Effector memory CD8-positive, alpha-beta T cell (primary cell): Measurements from ENCODE around the gene NEU2.

Source experiments
- ATAC-seq: fragments of 150-1000 bp; cut with Tn5 transposase; replicated peaks from 2 replicates; pipeline ENCODE4 v1.10.0; 2021; ENCODE audit warnings: mild to moderate bottlenecking, moderate library complexity
- DNase-seq, 3 experiments: peaks; one replicate each; pipeline ENCODE4 v3.0.0; 2021
- H3K27ac Mint-ChIP-seq, 2 donors: one replicate each; pipeline ENCODE4 v1.8.0; 2022; ENCODE audit warnings: mild to moderate bottlenecking in 2 of 2, mixed read lengths in 2 of 2, moderate library complexity in 2 of 2
- H3K27me3 Mint-ChIP-seq, 2 donors: one replicate each; pipeline ENCODE4 v1.8.0; 2022; ENCODE audit warnings: mixed read lengths in 2 of 2
- H3K36me3 Mint-ChIP-seq: one replicate; pipeline ENCODE4 v1.8.0; 2022; ENCODE audit warnings: mild to moderate bottlenecking, moderate library complexity, mixed read lengths; ENCODE audit not compliant: insufficient read depth
- H3K4me1 Mint-ChIP-seq, 2 donors: one replicate each; pipeline ENCODE4 v1.8.0; 2022; ENCODE audit warnings: low read depth in 2 of 2, mixed read lengths in 2 of 2
- H3K4me3 Mint-ChIP-seq, 2 donors: one replicate each; pipeline ENCODE4 v1.8.0; 2022; ENCODE audit warnings: mild to moderate bottlenecking in 2 of 2, mixed read lengths in 2 of 2, moderate library complexity in 2 of 2
- H3K9me3 Mint-ChIP-seq, 2 donors: one replicate each; pipeline ENCODE4 v1.8.0; 2022; ENCODE audit warnings: mixed read lengths in 2 of 2

The NEU2 gene

DNA sequence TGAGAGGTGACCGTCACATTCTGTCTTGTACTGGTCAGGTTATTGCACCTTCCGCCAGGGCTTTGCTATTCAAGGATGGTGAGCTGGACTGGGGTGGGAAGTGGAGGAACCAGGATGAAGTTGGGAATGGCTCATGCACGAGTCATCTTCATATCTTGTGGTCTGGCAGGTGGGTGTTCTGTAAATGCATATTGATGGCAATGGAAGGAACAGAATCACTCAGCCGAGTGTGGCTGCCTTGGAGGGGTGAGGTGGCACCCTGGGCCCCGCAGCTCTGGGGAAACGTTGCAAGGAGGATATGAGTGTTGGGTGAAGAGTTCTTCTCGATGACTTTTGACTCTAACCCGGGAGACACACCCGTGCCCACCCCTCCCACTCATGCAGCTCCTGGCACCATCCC is 1.2 kb downstream of the NEU2 start:
- ATAC-seq, result no peak
- Mint-ChIP-seq H3K9me3 (no peaks in the 10 kb centered on the region), H3K27me3 (no peaks in the 10 kb centered on the region), H3K4me1 (no peaks in the 10 kb centered on the region), H3K4me3 (no peak overlapping the region), H3K27ac (no peak overlapping the region), H3K36me3 (no peaks in the 10 kb centered on the region)
- DNase-seq, result no peak

DNA sequence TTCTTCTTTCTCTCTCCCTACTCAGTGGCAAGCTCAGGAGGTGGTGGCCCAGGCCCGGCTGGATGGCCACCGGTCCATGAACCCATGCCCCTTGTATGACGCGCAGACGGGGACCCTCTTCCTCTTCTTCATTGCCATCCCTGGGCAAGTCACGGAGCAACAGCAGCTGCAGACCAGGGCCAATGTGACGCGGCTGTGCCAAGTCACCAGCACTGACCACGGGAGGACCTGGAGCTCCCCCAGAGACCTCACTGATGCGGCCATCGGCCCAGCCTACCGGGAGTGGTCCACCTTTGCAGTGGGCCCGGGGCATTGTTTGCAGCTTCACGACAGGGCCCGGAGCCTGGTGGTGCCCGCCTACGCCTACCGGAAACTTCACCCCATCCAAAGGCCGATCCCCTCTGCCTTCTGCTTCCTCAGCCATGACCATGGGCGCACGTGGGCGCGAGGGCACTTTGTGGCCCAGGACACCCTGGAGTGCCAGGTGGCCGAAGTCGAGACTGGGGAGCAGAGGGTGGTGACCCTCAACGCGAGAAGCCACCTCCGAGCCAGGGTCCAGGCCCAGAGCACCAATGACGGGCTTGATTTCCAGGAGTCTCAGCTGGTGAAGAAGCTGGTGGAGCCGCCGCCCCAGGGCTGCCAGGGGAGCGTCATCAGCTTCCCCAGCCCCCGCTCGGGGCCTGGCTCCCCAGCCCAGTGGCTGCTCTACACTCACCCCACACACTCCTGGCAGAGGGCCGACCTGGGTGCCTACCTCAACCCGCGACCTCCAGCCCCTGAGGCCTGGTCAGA is 1.8 kb downstream of the NEU2 start:
- Mint-ChIP-seq H3K4me1 (no peaks in the 10 kb centered on the region), H3K27me3 (no peaks in the 10 kb centered on the region), H3K9me3 (no peaks in the 10 kb centered on the region), H3K4me3 (no peak overlapping the region), H3K36me3 (no peaks in the 10 kb centered on the region), H3K27ac (no peak overlapping the region)
- ATAC-seq (no peak), DNase-seq (no peak)

DNA sequence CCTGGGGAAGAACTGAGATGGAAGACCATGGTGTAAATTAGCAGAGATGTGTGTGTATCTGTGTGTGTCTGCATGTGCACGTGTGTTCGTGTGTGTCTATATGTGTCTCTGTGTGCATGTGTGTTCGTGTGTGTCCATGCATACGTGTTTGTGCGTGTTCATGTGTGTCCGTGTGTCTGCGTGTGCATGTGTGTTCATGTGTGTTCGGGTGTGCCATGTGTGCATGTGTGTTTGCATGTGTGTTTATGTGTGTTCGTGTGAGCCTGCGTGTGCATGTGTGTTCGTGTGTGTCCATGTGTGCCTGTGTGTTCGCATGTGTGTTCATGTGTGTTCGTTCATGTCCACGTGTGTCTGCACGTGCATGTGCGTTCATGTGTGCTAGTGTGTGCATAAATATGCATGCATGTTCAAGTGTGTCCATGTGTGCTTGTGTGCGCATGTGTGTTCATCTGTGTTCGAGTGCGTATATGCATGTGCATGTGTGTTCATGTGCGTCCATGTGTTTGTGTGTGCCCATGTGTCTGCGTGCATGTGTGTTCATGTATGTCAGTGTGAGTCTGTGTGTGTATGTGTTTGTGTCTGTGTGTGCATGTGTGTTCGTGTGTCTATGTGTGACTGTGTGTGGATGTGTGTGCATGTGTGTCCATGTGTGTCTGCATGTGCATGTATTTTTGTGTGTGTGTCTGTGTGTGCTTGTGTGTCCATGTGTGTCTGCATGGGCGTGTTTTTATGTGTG is 3.1 kb downstream of the NEU2 start:
- Mint-ChIP-seq H3K4me3 (no peak overlapping the region), H3K36me3 (no peaks in the 10 kb centered on the region), H3K27me3 (peaks cover 7 to 10% of the 10 kb centered on the region in 2 donors), H3K4me1 (no peaks in the 10 kb centered on the region), H3K27ac (no peak overlapping the region), H3K9me3 (no peaks in the 10 kb centered on the region)
- ATAC-seq (no peak), DNase-seq (no peak)

DNA sequence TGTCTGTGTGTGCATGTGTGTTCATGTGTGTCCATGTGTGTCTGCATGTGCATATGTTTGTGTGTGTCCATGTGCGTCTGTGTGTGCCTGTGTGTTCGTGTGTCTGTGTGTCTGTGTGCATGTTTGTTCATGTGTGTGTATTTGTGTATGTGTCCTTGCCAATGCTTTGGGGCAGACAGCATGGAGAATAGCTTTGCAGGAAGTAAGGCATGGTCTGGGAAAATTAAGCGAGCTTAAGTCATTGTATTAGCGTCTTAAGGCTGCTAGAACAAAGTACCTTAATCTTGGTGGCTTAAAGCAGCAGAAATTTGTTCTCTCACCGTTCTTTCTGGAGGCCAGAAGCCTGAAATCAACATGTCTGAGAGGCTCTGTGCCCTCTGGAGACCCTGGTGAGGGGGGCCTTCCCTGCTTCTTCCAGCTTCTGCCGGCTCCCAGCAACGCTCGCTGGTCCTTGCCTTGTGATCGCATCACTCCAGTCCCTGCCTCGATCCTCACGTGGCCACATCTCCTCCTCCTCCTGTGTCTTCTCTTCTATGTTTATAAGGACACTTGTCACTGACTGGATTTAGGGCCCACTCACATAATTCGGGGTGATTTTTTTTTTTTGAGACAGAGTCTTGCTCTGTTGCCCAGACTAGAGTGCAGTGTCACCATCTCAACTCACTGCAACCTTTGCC is 3.8 kb downstream of the NEU2 start:
- H3K9me3 Mint-ChIP-seq, result no peaks in the 10 kb centered on the region
- H3K27me3 Mint-ChIP-seq, result peaks cover 12 to 17% of the 10 kb centered on the region in 2 donors
- H3K27ac Mint-ChIP-seq, result peak overlapping the region in 1 of 2 donors; percentile 36
- H3K36me3 Mint-ChIP-seq, result no peaks in the 10 kb centered on the region
- ATAC-seq (no peak), DNase-seq (no peak)
- no peak overlapping the region for H3K4me3 Mint-ChIP-seq
- H3K4me1 Mint-ChIP-seq, result no peaks in the 10 kb centered on the region

DNA sequence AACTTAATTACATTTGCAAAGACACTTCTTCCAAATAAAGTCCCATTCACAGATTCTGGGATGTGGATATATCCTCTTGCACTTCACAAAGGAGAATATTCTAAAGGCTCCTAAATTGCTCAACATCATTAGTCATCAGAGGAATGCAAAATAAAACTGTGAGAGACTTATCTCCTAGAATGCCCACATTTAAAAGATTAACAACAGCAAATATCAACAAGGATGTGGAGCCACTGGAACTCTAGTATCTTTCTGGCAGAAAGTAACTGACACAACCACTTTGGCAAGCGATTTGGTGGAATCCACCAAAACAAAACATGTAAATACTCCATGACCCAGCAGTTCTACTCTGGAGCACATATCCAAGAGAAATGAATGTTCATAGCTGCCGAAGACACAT is 4.6 kb downstream of the NEU2 start:
- Mint-ChIP-seq H3K4me3 (no peak overlapping the region), H3K4me1 (no peaks in the 10 kb centered on the region), H3K36me3 (no peaks in the 10 kb centered on the region), H3K27me3 (peaks cover 13 to 25% of the 10 kb centered on the region in 2 donors), H3K27ac (peak overlapping the region in 1 of 2 donors; percentile 31), H3K9me3 (no peaks in the 10 kb centered on the region)
- ATAC-seq, result no peak
- no peak for DNase-seq

DNA sequence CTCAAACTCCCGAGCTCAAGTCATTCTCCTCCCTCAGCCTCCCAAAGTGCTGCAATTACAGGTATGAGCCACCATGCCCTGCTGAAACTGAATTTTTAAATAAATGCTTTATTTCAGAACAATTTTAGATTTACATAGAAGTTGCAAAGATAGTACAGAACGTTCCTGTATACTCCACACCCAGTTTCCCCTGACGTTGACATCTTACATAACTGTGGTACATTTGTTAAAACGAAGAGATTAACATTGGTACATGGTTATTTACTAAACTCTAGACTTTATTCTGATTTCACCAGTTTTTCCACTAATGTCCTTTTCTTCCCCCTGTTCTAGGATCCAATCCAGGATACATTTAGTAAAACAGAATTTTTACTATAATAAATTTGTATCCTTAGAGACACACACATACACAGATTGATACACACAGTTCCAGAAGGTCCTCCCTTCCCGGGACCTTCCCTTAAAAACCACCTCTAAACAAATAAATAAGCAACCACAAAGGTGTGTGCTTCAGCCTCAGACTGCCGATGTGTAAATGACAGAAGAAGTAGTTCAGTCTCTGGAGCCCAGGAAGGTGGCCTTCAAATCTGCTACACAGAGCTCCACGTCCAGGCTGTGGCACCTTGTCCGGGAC is 6.9 kb downstream of the NEU2 start:
- Mint-ChIP-seq H3K36me3 (no peaks in the 10 kb centered on the region), H3K9me3 (no peaks in the 10 kb centered on the region), H3K4me3 (no peak overlapping the region), H3K27ac (no peak overlapping the region), H3K27me3 (peaks cover 24 to 32% of the 10 kb centered on the region in 2 donors), H3K4me1 (no peaks in the 10 kb centered on the region)
- no peak for DNase-seq
- no peak for ATAC-seq

DNA sequence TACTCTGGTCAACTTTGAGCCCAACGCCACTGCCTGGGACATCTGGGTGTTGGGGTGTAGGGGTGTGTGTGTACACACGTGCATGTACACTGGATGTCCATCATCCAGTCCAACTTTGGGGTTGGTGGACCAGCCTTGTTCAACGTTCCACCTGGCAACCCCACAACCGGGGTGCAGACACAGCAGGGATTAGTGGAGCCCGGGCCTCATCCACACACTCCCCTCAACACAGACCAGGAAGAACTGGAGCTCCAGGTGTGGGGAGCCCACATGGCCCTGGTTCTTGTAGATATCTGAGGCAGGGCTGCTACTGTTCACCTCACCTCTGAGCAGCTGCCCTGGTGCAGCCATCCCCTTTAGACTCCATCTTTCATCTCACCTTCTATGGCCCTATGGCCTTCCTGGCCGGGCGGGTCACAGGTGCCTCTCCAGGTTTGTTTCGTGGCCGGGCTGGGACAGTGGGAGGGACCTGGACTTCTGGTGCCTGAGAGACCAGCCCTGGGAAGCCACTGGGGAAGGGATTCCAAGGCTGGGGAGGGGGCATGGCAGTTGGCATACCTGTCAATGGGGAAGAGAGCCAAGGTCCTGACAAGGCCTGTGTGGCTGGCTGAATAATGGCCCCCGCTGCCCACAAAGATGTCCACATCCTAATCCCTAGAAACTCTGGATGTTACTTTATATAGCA is 7.5 kb downstream of the NEU2 start:
- no peak overlapping the region for H3K4me3 Mint-ChIP-seq
- DNase-seq, result no peak
- no peak overlapping the region for H3K27ac Mint-ChIP-seq
- H3K36me3 Mint-ChIP-seq, result no peaks in the 10 kb centered on the region
- H3K9me3 Mint-ChIP-seq, result no peaks in the 10 kb centered on the region
- H3K27me3 Mint-ChIP-seq, result peaks cover 24 to 32% of the 10 kb centered on the region in 2 donors
- ATAC-seq, result no peak
- H3K4me1 Mint-ChIP-seq, result no peaks in the 10 kb centered on the region

DNA sequence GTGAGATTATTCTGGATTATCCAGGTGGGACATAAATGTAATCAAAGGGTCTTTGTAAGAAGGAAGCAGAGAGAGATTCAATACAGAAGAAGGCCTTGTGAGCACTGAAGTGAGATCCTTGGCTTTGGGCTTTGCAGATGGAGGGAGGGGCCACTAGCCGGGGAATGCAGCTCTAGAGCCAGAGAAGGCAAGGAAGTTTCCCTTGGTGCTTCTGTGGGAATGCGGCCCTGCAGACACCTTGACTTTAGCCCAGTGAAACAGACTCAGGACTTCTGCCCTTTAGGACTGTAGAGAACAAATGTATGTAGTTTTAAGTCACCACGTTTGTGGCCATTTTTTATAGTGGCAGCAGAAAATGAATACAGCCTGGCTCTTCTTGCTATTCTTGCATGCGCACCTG is 8.1 kb downstream of the NEU2 start:
- ATAC-seq (no peak), DNase-seq (no peak)
- Mint-ChIP-seq H3K27ac (no peak overlapping the region), H3K4me3 (no peak overlapping the region), H3K36me3 (no peaks in the 10 kb centered on the region), H3K9me3 (no peaks in the 10 kb centered on the region), H3K4me1 (no peaks in the 10 kb centered on the region), H3K27me3 (peaks cover 24 to 32% of the 10 kb centered on the region in 2 donors)

DNA sequence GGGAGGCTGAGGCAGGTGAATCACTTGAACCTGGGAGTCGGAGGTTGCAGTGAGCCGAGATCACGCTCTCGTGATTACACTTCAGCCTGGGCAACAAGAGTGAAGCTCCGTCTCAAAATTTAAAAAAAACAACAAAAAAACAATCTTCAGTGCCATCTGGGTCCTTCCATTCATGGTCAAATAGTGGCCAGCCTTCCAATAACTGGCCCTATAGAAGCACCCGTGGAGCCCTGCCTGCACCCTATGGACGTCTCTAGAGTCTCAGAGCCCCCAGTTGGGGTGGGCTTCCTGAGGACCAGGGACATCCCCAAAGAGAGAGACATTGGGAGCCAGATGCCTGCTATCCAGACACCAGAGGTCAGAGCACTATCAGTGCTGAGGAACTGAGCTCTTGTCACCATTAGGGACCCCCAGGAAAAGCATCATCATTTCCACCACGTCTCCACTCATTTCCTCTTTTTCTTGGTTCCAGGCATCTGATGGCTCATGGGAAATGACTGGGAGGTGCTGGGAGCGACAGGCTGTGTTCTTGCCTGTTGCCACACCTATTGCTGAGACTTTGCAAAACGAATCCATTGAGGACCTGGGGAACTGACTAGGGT is 9.4 kb downstream of the NEU2 start:
- Mint-ChIP-seq H3K4me1 (no peaks in the 10 kb centered on the region), H3K27ac (no peak overlapping the region), H3K4me3 (no peak overlapping the region), H3K9me3 (no peaks in the 10 kb centered on the region), H3K36me3 (peaks cover 3% of the 10 kb centered on the region), H3K27me3 (peaks cover 24 to 32% of the 10 kb centered on the region in 2 donors)
- no peak for DNase-seq
- no peak for ATAC-seq

DNA sequence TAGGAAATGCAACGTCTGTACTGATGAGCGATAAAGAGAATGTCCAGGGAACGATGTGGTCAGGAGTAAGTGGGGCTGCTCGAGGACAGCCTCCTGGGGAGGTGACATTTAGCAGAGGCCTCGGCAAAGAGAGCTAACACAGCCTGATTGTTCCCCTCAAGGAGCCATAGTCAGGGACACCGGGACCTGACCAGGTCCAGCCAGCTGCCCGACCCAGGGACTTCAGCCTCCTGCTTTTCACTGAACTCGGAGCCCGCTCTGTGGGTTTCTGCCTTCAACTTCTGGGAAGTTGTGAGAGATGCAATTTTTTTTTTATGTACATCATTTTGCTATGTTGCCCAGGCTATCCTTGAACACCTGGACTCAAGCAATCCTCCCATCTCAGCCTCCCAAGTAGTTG is 10.1 kb downstream of the NEU2 start:
- peaks cover 3% of the 10 kb centered on the region for H3K36me3 Mint-ChIP-seq
- H3K9me3 Mint-ChIP-seq, result no peaks in the 10 kb centered on the region
- DNase-seq (no peak), ATAC-seq (no peak)
- peaks cover 24 to 32% of the 10 kb centered on the region in 2 donors for H3K27me3 Mint-ChIP-seq
- no peak overlapping the region for H3K4me3 Mint-ChIP-seq
- H3K4me1 Mint-ChIP-seq, result peaks cover 0 to 4% of the 10 kb centered on the region in 2 donors
- no peak overlapping the region for H3K27ac Mint-ChIP-seq

DNA sequence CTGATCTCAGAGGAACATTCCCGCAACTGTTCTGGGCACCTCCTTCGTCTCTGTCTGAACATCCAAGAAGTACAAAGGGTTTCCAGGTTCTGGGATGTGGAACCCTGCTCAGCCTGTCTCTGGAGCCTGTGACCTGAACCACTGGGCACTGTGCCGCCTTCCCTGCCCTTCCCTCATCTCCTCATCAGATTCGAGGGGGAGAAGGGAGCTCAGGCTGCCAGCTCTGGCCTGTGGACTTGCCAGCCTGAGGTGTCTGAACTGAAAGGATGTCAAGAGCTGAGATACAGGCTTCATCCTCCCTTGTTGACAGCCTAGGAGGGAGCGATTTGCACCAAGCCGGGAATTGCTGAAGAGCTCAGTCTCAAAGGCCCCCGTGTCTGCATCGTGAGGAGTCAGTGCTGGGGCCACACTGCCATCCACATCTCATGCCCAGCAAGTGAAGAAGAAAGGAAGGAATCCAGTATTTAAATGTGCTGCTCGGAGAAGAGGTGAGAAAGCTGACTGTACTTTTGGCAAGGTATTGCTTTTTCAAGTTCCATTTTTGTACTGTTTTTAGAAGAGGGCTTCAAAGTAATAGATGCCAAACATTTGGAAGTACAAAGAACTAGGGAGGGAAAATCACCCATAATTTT is 12.6 kb downstream of the NEU2 start:
- Mint-ChIP-seq H3K27me3 (peaks cover 22 to 27% of the 10 kb centered on the region in 2 donors), H3K36me3 (peaks cover 3% of the 10 kb centered on the region), H3K4me3 (no peak overlapping the region), H3K9me3 (no peaks in the 10 kb centered on the region), H3K4me1 (peaks cover 12 to 16% of the 10 kb centered on the region in 2 donors), H3K27ac (no peak overlapping the region)
- ATAC-seq (no peak), DNase-seq (no peak)

DNA sequence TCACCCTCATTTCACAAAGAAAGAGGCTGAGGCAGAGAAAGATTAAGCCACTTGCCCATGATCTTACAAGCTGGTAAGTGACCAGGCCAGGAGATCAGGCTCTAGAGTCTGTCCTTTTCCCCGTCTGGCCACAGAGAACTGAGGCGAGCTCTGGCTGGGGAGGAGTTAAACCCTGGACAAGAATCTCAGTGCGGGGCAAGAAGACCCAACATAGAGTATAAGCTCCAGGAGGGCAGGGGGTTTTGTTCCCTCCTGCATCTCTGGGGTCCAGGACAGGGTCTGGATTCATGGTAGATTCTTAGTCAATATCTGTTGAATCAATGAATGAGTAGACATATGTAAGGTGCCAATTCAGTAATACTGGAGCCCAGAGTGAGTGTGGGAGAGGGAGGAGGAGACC is 14.7 kb downstream of the NEU2 start:
- H3K9me3 Mint-ChIP-seq, result no peaks in the 10 kb centered on the region
- peaks cover 6 to 10% of the 10 kb centered on the region in 2 donors for H3K27me3 Mint-ChIP-seq
- no peak for ATAC-seq
- H3K4me3 Mint-ChIP-seq, result no peak overlapping the region
- peaks cover 16 to 25% of the 10 kb centered on the region in 2 donors for H3K4me1 Mint-ChIP-seq
- no peak overlapping the region for H3K27ac Mint-ChIP-seq
- no peak for DNase-seq
- H3K36me3 Mint-ChIP-seq, result peaks cover 6% of the 10 kb centered on the region
